ENCODE data around the gene DNAI1.

Gene DNAI1

GRCh38 chr9:34491596-34491995, 33.0 kb downstream of the DNAI1 start:
- DNase-seq (ENCODE audit: low read depth), result no peak

DNA sequence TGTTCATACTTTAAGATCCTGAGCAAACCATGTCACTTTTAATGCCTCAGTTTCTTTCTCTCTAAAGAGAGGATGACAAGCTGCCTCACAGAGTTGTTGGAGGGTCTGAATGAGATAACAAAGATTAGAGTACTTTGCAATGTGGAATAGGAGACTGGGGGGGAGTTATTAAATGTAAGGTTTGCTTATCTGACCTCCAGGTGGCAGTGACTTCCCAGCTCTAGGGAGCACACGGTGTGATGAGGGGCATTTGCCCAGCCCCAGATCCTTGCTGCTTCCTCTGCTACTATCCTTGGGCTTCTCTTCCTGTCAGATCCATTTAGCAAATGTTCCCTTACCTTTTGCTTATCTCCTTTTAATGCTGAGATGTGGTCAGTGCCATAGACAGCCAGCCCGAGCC, 33.4 kb downstream of the DNAI1 start:
- no peak for DNase-seq (ENCODE audit: low read depth)

DNA sequence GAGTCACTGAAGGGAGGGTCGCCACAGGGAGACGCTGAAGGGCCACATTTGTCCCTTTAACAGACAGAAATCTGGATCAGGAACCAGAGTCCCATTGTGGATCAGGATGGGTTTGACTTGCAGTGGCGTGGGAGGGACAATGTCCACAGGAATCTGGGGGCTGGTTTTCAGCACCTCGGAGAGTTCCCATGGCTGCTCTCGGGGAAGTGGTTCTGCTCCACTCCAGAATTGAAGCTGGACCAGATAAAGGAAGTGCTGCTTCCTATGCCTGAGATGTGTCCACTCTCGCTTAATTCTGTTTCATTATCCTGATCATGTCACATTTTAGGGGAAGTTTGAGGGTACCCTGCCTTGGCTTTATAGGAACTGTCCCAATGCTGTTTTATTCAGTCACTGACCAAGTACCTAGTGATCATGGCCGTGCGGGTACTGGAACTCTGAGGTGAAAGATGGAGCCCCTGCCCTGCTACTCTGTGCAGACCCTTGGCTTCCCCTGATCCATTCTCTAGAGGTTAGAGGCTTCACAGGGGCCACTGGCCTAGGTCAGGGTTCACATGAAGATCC, 35.4 kb downstream of the DNAI1 start:
- no peak for DNase-seq (ENCODE audit: low read depth)

DNA sequence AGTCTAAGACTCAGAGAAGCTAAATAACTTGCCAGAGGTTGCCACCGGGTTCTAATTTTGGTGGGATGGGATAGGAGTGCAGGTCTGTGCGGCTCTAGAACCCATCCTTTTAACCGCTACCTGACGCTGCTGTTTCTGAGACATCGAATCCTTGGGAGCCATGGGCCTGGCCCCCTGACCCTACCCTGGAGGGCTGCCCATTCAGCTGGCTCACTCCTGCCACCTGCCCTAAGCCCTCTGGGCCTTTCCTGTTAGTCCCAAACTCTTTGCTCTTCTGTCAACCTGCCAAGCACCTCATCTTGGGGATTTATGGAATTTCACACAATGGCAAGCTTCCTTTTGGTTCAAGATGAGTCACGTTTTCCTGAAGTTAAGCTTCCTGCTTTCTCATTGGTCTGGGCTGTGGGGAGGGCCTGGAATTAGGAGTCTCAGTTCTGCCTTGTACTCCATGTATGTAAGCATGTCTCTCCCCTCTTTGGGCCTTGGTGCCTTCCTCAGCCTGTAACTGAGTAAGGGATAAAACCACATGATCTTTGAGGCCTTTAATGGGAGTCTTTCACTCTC, 37.6 kb downstream of the DNAI1 start:
- DNase-seq (ENCODE audit: low read depth), result no peak

DNA sequence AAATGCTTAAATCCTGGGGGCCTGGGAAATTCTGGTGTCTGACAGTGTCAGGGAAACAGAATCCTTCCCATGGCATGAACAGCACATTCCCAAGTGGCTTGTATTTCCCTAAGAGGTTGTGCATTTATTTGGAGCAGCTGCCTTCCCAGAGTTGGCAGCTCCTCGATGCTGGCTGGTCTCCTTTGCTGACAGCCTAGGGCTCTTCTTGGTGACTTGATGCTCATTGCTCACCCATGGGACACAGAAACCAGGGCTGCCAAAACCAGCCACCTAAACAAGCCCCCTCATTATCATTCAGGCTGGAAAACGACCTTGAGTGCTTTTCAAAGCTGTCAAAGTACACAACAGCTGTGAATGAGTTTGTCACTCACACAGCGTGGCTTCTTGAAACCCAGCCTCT, 39.9 kb downstream of the DNAI1 start:
- DNase-seq (ENCODE audit: low read depth), result no peak

GRCh38 chr9:34499076-34499475, 40.5 kb downstream of the DNAI1 start:
- DNase-seq (ENCODE audit: low read depth), result no peak

GRCh38 chr9:34500623-34501267, 42.1 kb downstream of the DNAI1 start:
- peak; percentile 28 for DNase-seq (ENCODE audit: low read depth)

GRCh38 chr9:34501372-34501771, 42.8 kb downstream of the DNAI1 start:
- no peak for DNase-seq (ENCODE audit: low read depth)

- no peak for DNase-seq (ENCODE audit: low read depth)
These were observed 43.4 kb downstream of the DNAI1 start for GRCh38 chr9:34501889-34502425.

DNA sequence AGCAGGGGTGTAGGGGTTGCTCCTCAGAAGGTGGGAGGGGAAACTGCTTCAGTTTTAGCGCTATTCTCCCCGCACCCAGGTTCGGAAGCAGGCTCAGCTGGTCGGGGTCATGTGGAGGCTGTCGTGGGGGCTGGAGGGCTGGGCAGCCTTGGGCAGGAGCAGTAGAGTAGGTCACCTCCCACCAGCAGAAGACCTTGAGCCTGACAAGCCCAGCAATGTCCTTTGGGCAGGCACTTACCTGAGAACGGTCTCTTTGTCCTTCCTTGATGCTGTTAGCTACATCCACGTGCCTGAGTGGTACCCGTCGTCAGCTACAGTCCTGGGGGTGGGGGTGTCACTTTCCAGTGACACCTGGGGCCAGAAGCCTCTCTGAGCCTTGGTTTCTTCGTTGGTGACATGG, 43.9 kb downstream of the DNAI1 start:
- no peak for DNase-seq (ENCODE audit: low read depth)

GRCh38 chr9:34502891-34503290, 44.3 kb downstream of the DNAI1 start:
- no peak for DNase-seq (ENCODE audit: low read depth)

DNA sequence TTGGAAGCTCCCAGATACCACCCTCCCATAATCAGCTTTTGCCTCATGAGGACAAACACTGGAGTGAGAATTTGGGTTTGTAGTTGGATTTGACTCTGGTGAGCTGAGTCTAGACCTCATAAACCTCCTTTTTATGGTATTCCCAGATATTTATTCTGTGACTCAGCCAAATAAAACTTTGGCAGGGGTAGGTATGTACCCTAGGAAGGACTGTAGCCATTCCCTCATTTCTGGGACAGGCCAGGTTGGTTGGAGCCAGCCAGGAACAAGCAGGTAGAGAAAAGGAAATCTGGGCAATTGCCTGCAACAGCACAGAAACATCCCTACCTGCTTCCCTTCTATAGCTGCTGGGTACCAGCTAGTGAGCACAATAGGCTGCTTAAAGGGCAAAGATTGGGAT, 44.8 kb downstream of the DNAI1 start:
- DNase-seq (ENCODE audit: low read depth), result no peak

DNA sequence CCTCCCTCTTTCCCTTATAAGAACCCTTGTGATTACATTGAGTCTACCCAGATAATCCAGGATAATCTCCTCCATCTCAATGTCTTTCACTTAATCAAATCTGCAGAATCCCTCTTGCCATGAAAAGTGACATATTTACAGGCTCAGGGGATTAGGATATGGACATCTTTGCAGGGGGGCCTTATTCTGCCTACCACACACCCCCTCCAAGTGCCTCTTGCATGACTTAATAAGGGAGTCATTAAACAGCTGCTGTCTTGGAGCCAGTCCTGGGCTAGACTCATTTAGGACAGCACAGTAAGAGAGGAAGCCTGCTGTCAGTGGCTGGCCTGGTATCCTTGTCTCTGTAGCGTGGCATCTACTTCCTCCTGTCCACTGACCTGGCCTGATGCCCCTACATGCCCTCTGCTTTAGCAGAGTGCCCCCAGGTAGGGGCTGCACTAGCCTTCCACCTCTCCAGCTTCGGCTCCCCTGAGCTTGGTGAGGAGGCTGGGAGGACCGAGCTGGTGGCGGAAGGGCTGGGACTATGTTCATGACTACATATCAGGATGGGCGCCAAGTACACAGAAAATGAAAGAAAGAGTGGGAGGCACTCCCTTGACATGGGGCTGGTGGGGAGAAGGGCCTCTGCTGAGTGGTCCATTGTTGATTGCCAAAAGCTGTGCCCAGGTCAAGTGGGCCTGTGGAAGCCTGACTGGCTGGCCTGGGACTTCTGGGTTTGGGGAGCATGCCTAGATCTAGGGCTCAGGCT, 46.9 kb downstream of the DNAI1 start:
- no peak for DNase-seq (ENCODE audit: low read depth)

DNA sequence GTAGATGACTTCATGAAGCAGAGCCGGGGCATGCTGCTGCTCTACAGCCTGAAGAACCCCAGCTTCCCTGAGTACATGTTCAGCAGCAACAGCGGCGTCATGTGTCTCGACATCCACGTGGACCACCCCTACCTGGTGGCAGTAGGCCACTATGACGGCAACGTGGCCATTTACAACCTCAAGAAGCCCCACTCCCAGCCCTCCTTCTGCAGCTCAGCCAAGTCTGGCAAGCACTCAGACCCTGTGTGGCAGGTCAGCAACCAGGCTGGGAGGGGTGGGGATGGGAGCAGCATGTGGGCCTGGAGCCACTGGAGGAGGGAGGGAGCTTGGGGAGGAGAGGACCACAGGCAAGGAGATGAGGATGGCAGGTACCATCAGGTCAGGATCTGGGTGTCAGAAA, 48.0 kb downstream of the DNAI1 start:
- DNase-seq (ENCODE audit: low read depth), result no peak

- no peak for DNase-seq (ENCODE audit: low read depth)
These were observed 49.0 kb downstream of the DNAI1 start for GRCh38 chr9:34507556-34507955.

GRCh38 chr9:34507966-34508365, 49.4 kb downstream of the DNAI1 start:
- DNase-seq (ENCODE audit: low read depth), result no peak

GRCh38 chr9:34508463-34508862, 49.9 kb downstream of the DNAI1 start:
- no peak for DNase-seq (ENCODE audit: low read depth)

- DNase-seq (ENCODE audit: low read depth), result no peak
These were observed 50.3 kb downstream of the DNAI1 start for GRCh38 chr9:34508951-34509350.

DNA sequence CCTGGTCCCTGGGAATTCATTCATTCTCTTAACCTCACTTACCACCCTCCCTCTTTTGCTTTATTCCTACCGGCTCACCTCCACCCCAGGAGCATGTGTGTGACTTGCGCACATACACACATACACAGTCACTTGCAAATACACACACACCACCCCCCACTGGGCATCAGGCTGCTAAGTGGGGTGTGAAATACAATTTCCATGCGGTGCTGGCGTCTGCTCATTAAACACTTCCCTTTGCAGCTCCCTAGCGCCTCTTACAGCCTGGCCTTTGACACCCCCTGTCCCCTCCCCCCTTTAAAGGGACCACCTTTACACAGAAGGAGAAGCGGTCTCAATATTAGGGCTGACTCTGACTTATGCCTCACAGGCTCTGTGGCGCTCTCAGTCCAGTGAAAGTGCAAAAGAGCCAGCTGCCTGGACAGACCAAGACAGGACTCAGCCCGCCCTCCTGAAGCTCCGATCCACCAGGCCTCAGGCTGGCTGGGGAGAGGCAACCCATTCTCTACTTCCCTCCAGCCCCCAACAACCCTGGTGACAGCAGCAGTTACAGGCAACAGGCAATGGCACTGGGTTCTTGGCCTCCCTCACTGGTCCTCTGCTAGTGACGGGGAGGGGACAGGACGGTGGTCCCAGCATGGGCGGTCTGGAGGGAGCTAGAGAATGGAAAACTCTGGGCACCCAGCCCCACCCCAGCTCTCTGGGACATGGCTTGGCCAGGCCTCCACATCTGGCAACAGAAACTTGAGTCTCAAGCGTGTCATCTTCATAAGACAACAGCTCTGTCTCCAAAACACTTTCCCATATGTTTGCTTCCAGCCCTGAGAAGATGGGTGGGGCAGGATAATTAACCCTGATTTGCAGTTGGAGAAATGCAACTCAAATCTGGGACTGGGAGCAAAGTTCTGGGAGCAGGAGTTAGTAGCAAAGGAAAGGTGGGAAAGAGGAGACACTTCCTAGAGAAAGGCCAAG, 52.2 kb downstream of the DNAI1 start:
- DNase-seq (ENCODE audit: low read depth), result no peak

GRCh38 chr9:34512131-34513078, 53.8 kb downstream of the DNAI1 start:
- DNase-seq (ENCODE audit: low read depth), result no peak

Data from T-helper 22 cell (primary cell).